Effector CD4-positive, alpha-beta T cell (primary cell): ENCODE measurements around the gene ATG10.

Source experiments
- DNase-seq: peaks from one replicate; pipeline ENCODE4 v3.0.0-alpha.2; 2020

The ATG10 gene

DNA sequence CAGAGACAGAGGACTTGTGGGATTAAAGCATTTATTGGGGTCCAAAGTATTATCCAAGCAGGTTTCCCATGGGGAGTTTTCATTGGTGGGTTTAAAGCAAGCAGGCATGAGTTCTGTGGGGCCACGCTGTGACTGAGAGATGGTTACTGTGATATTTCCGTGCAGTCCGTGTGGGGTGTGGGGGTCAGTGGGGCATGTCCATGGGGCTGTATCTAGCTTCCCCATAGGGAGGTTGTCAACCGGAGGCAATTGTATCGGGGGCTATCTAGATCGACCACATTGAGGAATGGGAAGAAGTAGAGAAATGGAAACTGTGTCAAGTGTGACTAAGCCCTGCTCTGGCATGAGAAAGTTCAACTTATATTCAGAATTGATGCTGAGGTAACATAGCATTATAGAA, 313.4 kb downstream of the ATG10 start:
- DNase-seq, result no peak

DNA sequence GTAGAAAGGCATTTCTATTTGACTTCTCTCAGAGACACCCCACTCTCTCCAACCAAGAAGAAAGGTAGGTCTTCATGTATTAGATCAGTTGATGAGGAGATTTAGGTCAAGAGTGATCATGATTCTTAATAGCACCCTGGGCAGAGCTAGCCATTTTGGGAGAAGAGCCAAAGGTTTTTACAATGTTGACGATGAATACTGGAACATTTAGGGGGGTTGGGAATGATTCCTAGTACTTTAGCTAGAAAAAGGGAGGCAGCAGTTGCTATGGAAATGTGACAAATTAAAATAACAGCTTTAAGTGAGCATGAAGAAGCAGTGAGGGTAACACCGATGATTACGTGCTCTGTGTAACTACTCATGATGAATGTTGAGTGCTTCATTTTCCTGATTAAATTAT, 315.8 kb downstream of the ATG10 start:
- DNase-seq, result no peak

- DNase-seq, result no peak
These were observed 318.2 kb downstream of the ATG10 start for GRCh38 chr5:82290005-82290404.

- no peak for DNase-seq
These were observed 319.1 kb downstream of the ATG10 start for GRCh38 chr5:82290908-82291307.

GRCh38 chr5:82291420-82291819, 319.6 kb downstream of the ATG10 start:
- no peak for DNase-seq

DNA sequence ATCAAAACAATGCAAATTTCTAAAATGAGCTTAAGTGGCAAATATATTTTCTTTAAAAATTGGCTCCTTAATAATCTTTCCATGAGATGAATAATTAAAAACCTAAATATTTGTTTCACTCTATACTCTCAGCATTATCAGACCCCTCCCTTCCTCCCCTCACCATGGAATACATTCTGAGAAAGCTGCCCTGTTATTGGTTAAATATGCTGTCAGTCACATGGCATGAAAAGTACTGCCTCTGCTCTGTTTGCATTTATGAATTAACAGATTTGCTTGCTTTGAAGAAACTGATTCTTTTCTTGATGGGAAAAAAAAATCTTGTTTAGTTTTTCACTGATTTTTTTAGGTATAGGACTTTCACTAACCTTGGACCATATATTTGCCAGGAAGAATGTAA, 323.3 kb downstream of the ATG10 start:
- DNase-seq, result no peak

DNA sequence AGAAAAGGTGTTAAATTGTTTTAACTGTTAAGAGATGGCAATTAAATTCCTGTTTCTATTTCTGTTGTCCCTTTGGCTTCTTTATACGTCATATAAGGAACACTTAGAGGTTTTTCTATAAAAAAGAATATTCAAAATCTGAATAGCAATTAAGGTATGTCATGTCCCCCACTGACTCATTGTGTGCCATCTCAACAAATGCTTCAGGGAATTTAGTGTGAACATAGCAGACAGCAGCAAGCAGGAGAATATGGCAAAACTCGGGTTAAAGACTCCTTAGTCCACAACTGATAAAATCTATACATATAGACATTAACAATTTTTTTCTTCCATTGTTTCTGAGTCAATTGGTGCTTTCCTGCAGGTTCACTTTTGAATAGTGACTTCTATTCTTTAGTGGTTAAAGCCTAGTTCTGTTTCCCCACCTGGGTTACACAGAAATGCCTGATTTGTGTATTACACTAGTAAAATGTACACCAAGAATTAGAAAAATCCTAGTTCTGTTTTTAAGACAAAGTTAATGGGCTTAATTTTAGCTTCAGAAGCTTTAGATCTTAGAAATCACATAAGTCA, 324.2 kb downstream of the ATG10 start:
- DNase-seq, result no peak

GRCh38 chr5:82296929-82297328, 325.1 kb downstream of the ATG10 start:
- no peak for DNase-seq

DNA sequence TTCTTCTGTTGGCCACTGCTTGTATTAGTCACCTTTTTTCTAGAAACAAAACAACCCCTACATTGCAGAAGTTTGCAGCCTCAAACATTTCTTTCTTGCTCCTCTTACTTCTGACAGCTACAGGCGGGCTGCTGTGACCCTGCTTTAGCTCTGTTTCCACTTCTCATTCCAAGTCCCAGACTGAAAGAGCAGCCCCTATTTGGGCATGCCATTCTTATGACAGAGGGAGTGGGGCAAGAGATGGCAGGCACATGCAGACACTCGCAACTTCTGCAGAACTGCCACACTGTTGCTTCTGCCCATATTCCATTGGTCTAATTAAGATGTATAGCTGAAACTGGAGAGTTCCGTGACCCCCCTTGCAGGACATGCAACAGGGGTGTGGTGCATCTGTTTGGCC, 325.9 kb downstream of the ATG10 start:
- DNase-seq, result no peak

- no peak for DNase-seq
These were observed 326.8 kb downstream of the ATG10 start for GRCh38 chr5:82298668-82299067.

GRCh38 chr5:82301190-82301589, 329.4 kb downstream of the ATG10 start:
- DNase-seq, result no peak
